HCT116 (cell line): Measurements from ENCODE around the gene P2RY14. TPM values are rescaled to one million over a fixed set of nuclear protein-coding genes. Genes with fewer than 3 reads are reported as not detected.

Source experiments
- ATAC-seq: fragments of 200-7000 bp; cut with Tn5 transposase; 2 replicates; pipeline ENCODE4 v1.9.1; 2020; ENCODE audit warnings: mild to moderate bottlenecking, moderate library complexity
- BruUV-seq: library from RNA; stranded (reverse); fragments of 400-500 nt; replicated peaks from 2 replicates; lab custom pipeline; 2021; lab: Mats Ljungman, UMichigan
- CTCF ChIA-PET: fragments of 300-600 bp; sonication (Branson Sonifier 250); formaldehyde crosslinking; loops from one replicate; lab custom pipeline; 2021; ENCODE audit warnings: antibody characterized with exemption; lab: Charles Lee
- POLR2A ChIA-PET: fragments of 300-600, 350-600 bp; sonication (Branson Sonifier 250); formaldehyde crosslinking; loops from one replicate; lab custom pipeline; 2021; ENCODE audit warnings: antibody characterized with exemption; lab: Charles Lee
- RAD21 ChIA-PET, 2 experiments: fragments of 300-600 bp; sonication (Branson Sonifier 250); formaldehyde crosslinking; loops; one replicate each; lab custom pipeline; 2023; ENCODE audit warnings: low total read pairs in 2 of 2; ENCODE audit not compliant: uncharacterized antibody in 2 of 2, unreplicated experiment in 2 of 2, low non-redundant PET in 1 of 2; lab: Charles Lee
- DNase-seq: peaks from one replicate; pipeline ENCODE4 v3.0.0-alpha.2; 2010; ENCODE audit warnings: low read depth, low spot score
- H2AFZ ChIP-seq: fragments of 200-600 bp; shearing (Covaris generic), sonication (generic); 2 replicates; pipeline ENCODE4 v1.6.1; 2017; ENCODE audit warnings: low read depth, mixed run types, mixed read lengths, antibody characterized with exemption, low read length; ENCODE audit not compliant: poor library complexity, severe bottlenecking
- H3K27ac ChIP-seq: 2 replicates; pipeline ENCODE4 v1.5.1; 2012; ENCODE audit warnings: low read depth, low read length
- H3K27me3 ChIP-seq: fragments of 200-600 bp; sonication (generic); 2 replicates; pipeline ENCODE4 v1.6.1; 2016; ENCODE audit warnings: mixed run types, low read length, mixed read lengths; ENCODE audit not compliant: insufficient read depth
- H3K36me3 ChIP-seq, 2 experiments: fragments of 200-500 bp in 1 of 2; fragments of 200-600 bp in 1 of 2; sonication (Bioruptor generic) in 1 of 2; sonication (generic) in 1 of 2; 2 replicates each; pipeline versions ENCODE4 v1.5.1 to v1.6.1; 2014 to 2016; ENCODE audit warnings: low read length in 2 of 2, inconsistent platforms in 1 of 2, mixed read lengths in 1 of 2, mixed run types in 1 of 2; ENCODE audit not compliant: insufficient read depth in 2 of 2, control insufficient read depth in 1 of 2
- H3K4me1 ChIP-seq, 2 experiments: fragments of 200-600 bp in 1 of 2; sonication (generic) in 1 of 2; 2 replicates each; pipeline versions ENCODE4 v1.5.1 to v1.6.1; 2012 to 2017; ENCODE audit warnings: low read length in 2 of 2, inconsistent platforms in 1 of 2, mild to moderate bottlenecking in 1 of 2, mixed read lengths in 1 of 2, mixed run types in 1 of 2, moderate library complexity in 1 of 2; ENCODE audit not compliant: insufficient read depth in 2 of 2, control insufficient read depth in 1 of 2
- H3K4me2 ChIP-seq: fragments of 200-600 bp; sonication (generic); 2 replicates; pipeline ENCODE4 v1.6.1; 2017; ENCODE audit warnings: mixed run types, low read length, mixed read lengths
- H3K4me3 ChIP-seq, 2 experiments: fragments of 200-600 bp in 1 of 2; sonication (generic) in 1 of 2; replicated peaks in 1 of 2; 2 replicates each; pipeline ENCODE4 v1.5.1; 2011 to 2016; ENCODE audit warnings: low read length in 2 of 2, control low read depth in 1 of 2, low read depth in 1 of 2, mild to moderate bottlenecking in 1 of 2, mixed read lengths in 1 of 2, mixed run types in 1 of 2
- H3K79me2 ChIP-seq: fragments of 200-600 bp; sonication (generic); 2 replicates; pipeline ENCODE4 v1.6.1; 2017; ENCODE audit warnings: mild to moderate bottlenecking, mixed run types, low read length, moderate library complexity, mixed read lengths; ENCODE audit not compliant: insufficient read depth
- H3K9ac ChIP-seq: fragments of 200-600 bp; sonication (generic); 2 replicates; pipeline ENCODE4 v1.6.1; 2016; ENCODE audit warnings: low read length, mixed read lengths
- H3K9me2 ChIP-seq: fragments of 200-600 bp; sonication (generic), shearing (Covaris generic); 2 replicates; pipeline ENCODE4 v1.6.1; 2017; ENCODE audit warnings: mixed run types, mild to moderate bottlenecking, moderate library complexity; ENCODE audit not compliant: insufficient read depth
- H3K9me3 ChIP-seq, 2 experiments: fragments of 200-500 bp in 1 of 2; fragments of 200-600 bp in 1 of 2; sonication (Bioruptor generic) in 1 of 2; sonication (generic) in 1 of 2; 2 replicates each; pipeline ENCODE4 v1.6.1; 2014 to 2017; ENCODE audit warnings: low read length in 2 of 2, mixed read lengths in 2 of 2, inconsistent platforms in 1 of 2, low read depth in 1 of 2, mild to moderate bottlenecking in 1 of 2, mixed run types in 1 of 2, moderate library complexity in 1 of 2; ENCODE audit not compliant: control insufficient read depth in 1 of 2, insufficient read depth in 1 of 2
- H4K20me1 ChIP-seq: fragments of 200-600 bp; sonication (generic), shearing (Covaris generic); 2 replicates; pipeline ENCODE4 v1.6.1; 2017; ENCODE audit warnings: mixed run types, mild to moderate bottlenecking, moderate library complexity; ENCODE audit not compliant: insufficient read depth
- ATF3 ChIP-seq: IDR thresholded peaks from 2 replicates; pipeline ENCODE4 v1.6.1; 2012
- CBX3 ChIP-seq: IDR thresholded peaks from 2 replicates; pipeline ENCODE4 v1.6.1; 2012; ENCODE audit warnings: low read depth
- CEBPB ChIP-seq: IDR thresholded peaks from 2 replicates; pipeline ENCODE4 v1.6.1; 2012; ENCODE audit warnings: low read depth
- EZH2 ChIP-seq: fragments of 200-600 bp; sonication (generic); IDR thresholded peaks from 2 replicates; pipeline ENCODE4 v1.6.1; 2017; ENCODE audit warnings: antibody characterized with exemption, mixed run types
- EZH2phosphoT487 ChIP-seq: fragments of 200-600 bp; IDR thresholded peaks from 2 replicates; pipeline ENCODE4 v1.6.1; 2018; ENCODE audit warnings: antibody characterized with exemption, borderline replicate concordance
- FOSL1 ChIP-seq: IDR thresholded peaks from 2 replicates; pipeline ENCODE4 v1.6.1; 2012; ENCODE audit warnings: low read depth
- JUND ChIP-seq: IDR thresholded peaks from 2 replicates; pipeline ENCODE4 v1.6.1; 2012
- MAX ChIP-seq: IDR thresholded peaks from 2 replicates; pipeline ENCODE4 v1.6.1; 2012
- POLR2A ChIP-seq: IDR thresholded peaks from 2 replicates; pipeline ENCODE4 v1.7.0; 2011; ENCODE audit warnings: borderline replicate concordance; ENCODE audit not compliant: insufficient read depth, insufficient read length; ENCODE audit errors: extremely low read depth
- POLR2AphosphoS5 ChIP-seq: IDR thresholded peaks from 2 replicates; pipeline ENCODE4 v1.6.1; 2011; ENCODE audit warnings: mild to moderate bottlenecking, low read depth, low read length, moderate library complexity
- SIN3A ChIP-seq: IDR thresholded peaks from 2 replicates; pipeline ENCODE4 v1.6.1; 2012; ENCODE audit warnings: low read depth
- SRF ChIP-seq: IDR thresholded peaks from 2 replicates; pipeline ENCODE4 v1.6.1; 2012; ENCODE audit warnings: low read depth
- TCF7L2 ChIP-seq: IDR thresholded peaks from 2 replicates; pipeline ENCODE4 v1.7.0; 2011; ENCODE audit warnings: borderline replicate concordance, inconsistent platforms; ENCODE audit not compliant: insufficient read depth, insufficient read length; ENCODE audit errors: extremely low read depth
- YY1 ChIP-seq: IDR thresholded peaks from 2 replicates; pipeline ENCODE4 v1.6.1; 2011; ENCODE audit warnings: low read length, low read depth, moderate library complexity, mild to moderate bottlenecking; ENCODE audit not compliant: insufficient replicate concordance; ENCODE audit errors: extremely low read depth
- ZNF274 ChIP-seq: fragments of 200-500 bp; sonication (Bioruptor generic); IDR thresholded peaks from 2 replicates; pipeline ENCODE4 v1.6.1; 2014; ENCODE audit warnings: mild to moderate bottlenecking, low read depth, low read length, inconsistent platforms
- intact Hi-C: fragments of 100-400 bp; cut with micrococcal nuclease; formaldehyde crosslinking; loops from 2 replicates; pipeline ENCODE4 v1.10.0; 2022
- total RNA-seq: library from RNA; stranded (reverse); gene quantifications from one replicate; pipeline ENCODE4 v1.2.1, GENCODE V29; 2021; ENCODE audit not compliant: unreplicated experiment

The P2RY14 gene
- total RNA-seq, 1 experiment from 2014 or later, result not detected

DNA sequence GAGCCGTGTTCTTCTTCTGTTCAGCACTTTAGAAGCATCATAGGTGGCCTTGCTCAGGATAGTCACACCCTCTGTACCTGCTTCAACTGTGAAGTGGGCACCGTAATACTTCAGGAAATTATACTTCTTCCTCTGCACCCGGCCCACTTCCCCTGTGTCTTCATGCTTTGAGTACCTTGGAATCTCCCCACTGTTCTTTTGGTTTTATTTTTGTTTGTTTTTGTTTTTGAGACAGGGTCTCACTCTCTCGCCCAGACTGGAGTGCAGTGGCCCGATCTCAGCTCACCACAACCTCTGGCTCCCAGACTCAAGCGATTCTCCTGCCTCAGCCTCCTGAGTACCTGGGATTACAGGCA lies 1.7 kb downstream of the P2RY14 start:
- Histone ChIP-seq H2AFZ (no peak overlapping the region), H3K36me3 (no peaks in the 10 kb centered on the region), H3K27ac (no peak overlapping the region), H3K4me1 (no peaks in the 10 kb centered on the region), H3K4me3 (no peak overlapping the region), H3K9me3 (no peaks in the 10 kb centered on the region), H3K27me3 (no peaks in the 10 kb centered on the region), H3K79me2 (no peaks in the 10 kb centered on the region), H3K9ac (no peak overlapping the region), H4K20me1 (no peaks in the 10 kb centered on the region), H3K4me2 (no peak overlapping the region), H3K9me2 (no peaks in the 10 kb centered on the region)
- intact Hi-C loops, result no loop called here
- CTCF ChIA-PET, result interaction anchor here (0.7 kb wide), 1 partner anchor 109 kb away, joined by 3 read pairs; no protein-coding TSS in a partner anchor
- ATAC-seq (no peak), DNase-seq (no peak)
- TF ChIP-seq CBX3 (no peak), EZH2 (no peak)
- BruUV-seq, result no TSS peak
- POLR2A ChIA-PET, result no interaction called here
- RAD21 ChIA-PET, result no interaction called here

DNA sequence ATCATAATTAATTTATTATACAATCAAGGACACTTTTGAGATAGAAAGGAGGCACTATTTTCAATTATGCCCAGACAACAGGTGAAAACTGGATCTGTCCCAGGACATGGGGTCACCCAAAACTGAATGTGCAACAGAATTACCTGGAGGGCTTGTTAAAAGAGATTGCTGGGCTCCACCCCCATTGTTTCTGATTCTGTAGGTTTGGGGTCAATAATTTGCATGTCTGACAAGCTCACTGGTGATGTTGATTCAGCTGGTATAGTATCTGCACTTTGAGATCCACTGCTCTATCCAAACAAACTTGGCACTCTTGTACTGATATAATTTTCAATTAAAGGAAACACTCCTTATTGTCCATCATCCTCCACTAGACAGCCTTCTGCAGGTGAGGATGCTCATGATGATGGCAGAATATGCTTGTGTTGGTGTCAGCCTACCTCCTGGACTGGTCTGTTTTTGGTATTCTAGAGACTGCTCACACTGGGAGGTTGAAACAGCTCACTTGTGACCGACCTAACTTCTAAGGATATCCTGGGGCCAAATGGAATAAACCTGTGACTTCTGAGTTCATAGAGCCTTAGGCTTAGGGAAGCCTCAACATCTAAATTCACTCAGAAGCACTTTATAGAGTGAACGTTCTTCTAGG lies 2.2 kb downstream of the P2RY14 start:
- Histone ChIP-seq H3K9me3 (no peaks in the 10 kb centered on the region), H3K4me2 (no peak overlapping the region), H3K27me3 (no peaks in the 10 kb centered on the region), H3K27ac (no peak overlapping the region), H3K9ac (no peak overlapping the region), H3K9me2 (no peaks in the 10 kb centered on the region), H3K79me2 (no peaks in the 10 kb centered on the region), H4K20me1 (no peaks in the 10 kb centered on the region), H3K36me3 (no peaks in the 10 kb centered on the region), H3K4me1 (no peaks in the 10 kb centered on the region), H2AFZ (no peak overlapping the region), H3K4me3 (no peak overlapping the region)
- intact Hi-C loops, result no loop called here
- BruUV-seq, result no TSS peak
- TF ChIP-seq SIN3A, result no peak
- TF ChIP-seq POLR2A, result no peak
- TF ChIP-seq MAX, result no peak
- TF ChIP-seq EZH2phosphoT487, result no peak
- no peak for TF ChIP-seq TCF7L2
- TF ChIP-seq CEBPB, result no peak
- TF ChIP-seq ZNF274, result no peak
- TF ChIP-seq SRF, result no peak
- no peak for TF ChIP-seq FOSL1
- no peak for TF ChIP-seq JUND
- TF ChIP-seq ATF3, result no peak
- no peak for TF ChIP-seq POLR2AphosphoS5
- no peak for TF ChIP-seq YY1
- TF ChIP-seq EZH2, result no peak
- ChIA-PET CTCF (interaction anchor here (0.7 kb wide), 1 partner anchor 108 kb away, joined by 3 read pairs; no protein-coding TSS in a partner anchor), RAD21 (no interaction called here), POLR2A (no interaction called here)
- ATAC-seq (no peak), DNase-seq (no peak)
